H1 (cell line): Measurements from ENCODE around the gene ZNF385B. TPM values are rescaled to one million over a fixed set of nuclear protein-coding genes. Genes with fewer than 3 reads are reported as not detected.

Source experiments
- CHD2 ChIP-seq: IDR thresholded peaks from 2 replicates; pipeline ENCODE4 v1.6.1; 2012; ENCODE audit warnings: low read length, improper control_type of control experiment
- GABPA ChIP-seq: IDR thresholded peaks from 2 replicates; pipeline ENCODE4 v1.6.1; 2011; ENCODE audit warnings: mild to moderate bottlenecking, low read length, moderate library complexity, borderline replicate concordance; ENCODE audit not compliant: insufficient read depth
- polyA plus RNA-seq, 7 experiments: library from polyadenylated mRNA; depleted of rRNA in 3 of 7; stranded (reverse) in 5 of 7; unstranded in 2 of 7; fragments of >200 nt in 5 of 7; fragments of 200-250 nt in 2 of 7; gene quantifications; 1 replicate in 5 of 7; 2 replicates in 1 of 7; 4 replicates in 1 of 7; pipeline versions ENCODE4 v1.2.1 to v1.2.3, GENCODE V29; 2011 to 2013; ENCODE audit warnings: missing spikeins in 2 of 7, mixed read lengths in 2 of 7
- total RNA-seq: library from RNA; stranded (reverse); fragmentation: NEBNext Ultra II Directional; extraction: Animal tissue kit (Norgen Biotek cat#: 25700); gene quantifications from 2 replicates; pipeline ENCODE4 v1.2.1, GENCODE V29; 2021

Gene ZNF385B
- total and polyA plus RNA-seq, 2 of the 8 experiments (the other 6 are each of a cell fraction or from before 2014, with no cell fraction given), result 1.1 to 3.7 TPM

GRCh38 chr2:179626261-179626660, 235.2 kb downstream of the ZNF385B start (continued):
- TF ChIP-seq CHD2, result no peak
- TF ChIP-seq GABPA, result no peak
